Liver (tissue), 3 donors: ENCODE measurements around the gene NTN5.

ENCODE experiments used
- RAD21 ChIP-seq, 2 donors: IDR thresholded peaks; 2 replicates each; pipeline ENCODE4 v1.6.1; 2016; ENCODE audit warnings: antibody characterized with exemption in 2 of 2, mild to moderate bottlenecking in 2 of 2
- REST ChIP-seq: IDR thresholded peaks from 2 replicates; pipeline ENCODE4 v1.6.1; 2016; ENCODE audit warnings: antibody characterized with exemption, mild to moderate bottlenecking
- SP1 ChIP-seq: IDR thresholded peaks from 2 replicates; pipeline ENCODE4 v1.6.1; 2018; ENCODE audit warnings: antibody characterized with exemption, mild to moderate bottlenecking
- TAF1 ChIP-seq: conservative IDR thresholded peaks from 2 replicates; pipeline ENCODE4 v1.6.1; 2016; ENCODE audit warnings: antibody characterized with exemption, mild to moderate bottlenecking
- TF ChIP-seq, protein P1 (sequence below): fragments of 150-350 bp; IDR thresholded peaks from 2 replicates; pipeline ENCODE4 v1.5.1; 2017; ENCODE audit warnings: improper control_type of control experiment, low read depth, low read length; ENCODE audit not compliant: missing input control
- TF ChIP-seq, protein P2 (sequence below): IDR thresholded peaks from 2 replicates; pipeline ENCODE4 v1.6.1; 2016; ENCODE audit warnings: antibody characterized with exemption
- donor health status: healthy.
- donor health status: healthy.

DNA sequence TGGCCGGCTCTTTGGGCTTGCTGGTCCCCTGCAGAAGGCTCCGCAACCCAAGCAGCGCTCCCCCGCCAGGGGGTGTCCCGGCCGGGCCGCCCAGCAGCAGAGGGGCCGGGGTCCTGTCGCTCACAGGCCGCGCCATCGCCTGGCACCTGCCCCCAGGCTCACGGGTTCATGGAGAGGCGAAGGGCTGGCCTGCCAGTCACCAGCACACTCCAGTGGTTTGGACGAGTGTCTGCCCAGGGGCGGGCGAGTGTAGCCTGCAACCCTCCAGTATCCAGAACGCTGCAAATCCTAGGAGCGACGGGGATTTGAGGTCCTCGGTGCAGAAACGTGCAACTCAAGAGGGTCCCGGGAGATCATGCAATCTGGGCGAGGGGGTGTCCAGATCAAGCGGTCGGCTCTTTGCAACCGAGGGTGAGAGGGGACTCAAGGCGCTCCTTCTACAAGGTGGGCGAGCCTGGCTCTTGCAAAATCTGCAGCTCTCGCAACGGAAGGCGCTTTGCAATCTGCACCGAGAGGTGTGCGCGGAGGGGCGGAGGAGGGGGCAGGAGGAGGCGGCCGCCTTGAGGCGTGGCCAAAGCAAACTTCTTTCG lies 35.9 kb downstream of the NTN5 start, which contains the start of gene DBP:
- TF ChIP-seq, protein P1, sequence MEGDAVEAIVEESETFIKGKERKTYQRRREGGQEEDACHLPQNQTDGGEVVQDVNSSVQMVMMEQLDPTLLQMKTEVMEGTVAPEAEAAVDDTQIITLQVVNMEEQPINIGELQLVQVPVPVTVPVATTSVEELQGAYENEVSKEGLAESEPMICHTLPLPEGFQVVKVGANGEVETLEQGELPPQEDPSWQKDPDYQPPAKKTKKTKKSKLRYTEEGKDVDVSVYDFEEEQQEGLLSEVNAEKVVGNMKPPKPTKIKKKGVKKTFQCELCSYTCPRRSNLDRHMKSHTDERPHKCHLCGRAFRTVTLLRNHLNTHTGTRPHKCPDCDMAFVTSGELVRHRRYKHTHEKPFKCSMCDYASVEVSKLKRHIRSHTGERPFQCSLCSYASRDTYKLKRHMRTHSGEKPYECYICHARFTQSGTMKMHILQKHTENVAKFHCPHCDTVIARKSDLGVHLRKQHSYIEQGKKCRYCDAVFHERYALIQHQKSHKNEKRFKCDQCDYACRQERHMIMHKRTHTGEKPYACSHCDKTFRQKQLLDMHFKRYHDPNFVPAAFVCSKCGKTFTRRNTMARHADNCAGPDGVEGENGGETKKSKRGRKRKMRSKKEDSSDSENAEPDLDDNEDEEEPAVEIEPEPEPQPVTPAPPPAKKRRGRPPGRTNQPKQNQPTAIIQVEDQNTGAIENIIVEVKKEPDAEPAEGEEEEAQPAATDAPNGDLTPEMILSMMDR: no peak
- no peak for TF ChIP-seq SP1
- no peak for TF ChIP-seq REST
- TF ChIP-seq TAF1: no peak
- TF ChIP-seq, protein P2, sequence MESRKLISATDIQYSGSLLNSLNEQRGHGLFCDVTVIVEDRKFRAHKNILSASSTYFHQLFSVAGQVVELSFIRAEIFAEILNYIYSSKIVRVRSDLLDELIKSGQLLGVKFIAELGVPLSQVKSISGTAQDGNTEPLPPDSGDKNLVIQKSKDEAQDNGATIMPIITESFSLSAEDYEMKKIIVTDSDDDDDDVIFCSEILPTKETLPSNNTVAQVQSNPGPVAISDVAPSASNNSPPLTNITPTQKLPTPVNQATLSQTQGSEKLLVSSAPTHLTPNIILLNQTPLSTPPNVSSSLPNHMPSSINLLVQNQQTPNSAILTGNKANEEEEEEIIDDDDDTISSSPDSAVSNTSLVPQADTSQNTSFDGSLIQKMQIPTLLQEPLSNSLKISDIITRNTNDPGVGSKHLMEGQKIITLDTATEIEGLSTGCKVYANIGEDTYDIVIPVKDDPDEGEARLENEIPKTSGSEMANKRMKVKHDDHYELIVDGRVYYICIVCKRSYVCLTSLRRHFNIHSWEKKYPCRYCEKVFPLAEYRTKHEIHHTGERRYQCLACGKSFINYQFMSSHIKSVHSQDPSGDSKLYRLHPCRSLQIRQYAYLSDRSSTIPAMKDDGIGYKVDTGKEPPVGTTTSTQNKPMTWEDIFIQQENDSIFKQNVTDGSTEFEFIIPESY: no peak
- no peak for TF ChIP-seq RAD21 (IDR thresholded peaks at IDR 0.05)
